Muscle of leg (tissue), 11 donors: ENCODE measurements around the gene TCIRG1. TPM values are rescaled to one million over a fixed set of nuclear protein-coding genes. Genes with fewer than 3 reads are reported as not detected.

Experiments
- DNase-seq: peaks from one replicate; pipeline ENCODE4 v3.0.0; 2013
- H3K27ac ChIP-seq: one replicate; pipeline ENCODE4 v1.5.1; 2013; ENCODE audit warnings: mild to moderate bottlenecking, low read length, control low read depth
- H3K27me3 ChIP-seq: one replicate; pipeline ENCODE4 v1.6.1; 2013; ENCODE audit warnings: low read length; ENCODE audit not compliant: control insufficient read depth, insufficient read depth
- H3K36me3 ChIP-seq: one replicate; pipeline ENCODE4 v1.6.1; 2013; ENCODE audit warnings: low read length; ENCODE audit not compliant: control insufficient read depth, insufficient read depth
- H3K4me1 ChIP-seq: one replicate; pipeline ENCODE4 v1.6.1; 2013; ENCODE audit warnings: low read length; ENCODE audit not compliant: control insufficient read depth, insufficient read depth
- H3K4me3 ChIP-seq: one replicate; pipeline ENCODE4 v1.5.1; 2013; ENCODE audit warnings: low read length, control low read depth
- H3K9me3 ChIP-seq: replicated peaks from 2 replicates; pipeline ENCODE4 v1.6.1; 2013; ENCODE audit warnings: low read depth, low read length; ENCODE audit not compliant: control insufficient read depth
- WGBS: methylation state at CpG from one replicate; pipeline ENCODE4 v1.1.5; 2013; ENCODE audit warnings: missing lambda C conversion rate; ENCODE audit not compliant: insufficient coverage; 5-methylcytosine and 5-hydroxymethylcytosine counted together
- polyA plus RNA-seq, 8 donors: library from polyadenylated mRNA; unstranded; fragments of 120-200 nt; gene quantifications; one replicate each; pipeline versions ENCODE4 v1.2.1 to v1.2.3, GENCODE V29; 2013; ENCODE audit warnings: inconsistent platforms in 1 of 8, low replicate concordance in 1 of 8; ENCODE audit not compliant: insufficient read length in 8 of 8, insufficient read depth in 1 of 8
- total RNA-seq: library from RNA; stranded (reverse); fragments of 120-200 nt; gene quantifications from one replicate; pipeline ENCODE4 v1.2.4, GENCODE V29; 2013

Gene TCIRG1
- total and polyA plus RNA-seq, 9 donors: 21.8 to 35.2 (median 27.6) TPM

- Histone ChIP-seq H3K4me3 (no peak overlapping the region), H3K27ac (no peak overlapping the region), H3K9me3 (no peaks in the 10 kb centered on the region), H3K36me3 (no peaks in the 10 kb centered on the region), H3K27me3 (no peaks in the 10 kb centered on the region), H3K4me1 (peaks cover 27% of the 10 kb centered on the region)
- WGBS: 65% methylated on average over 26 of the region's 27 CpGs
- no peak for DNase-seq
Observed at GRCh38 chr11:68017980-68018729, 20.7 kb upstream of the TCIRG1 start.

GRCh38 chr11:68018730-68019190 lies 20.1 kb upstream of the TCIRG1 start:
- H3K27me3 ChIP-seq: no peaks in the 10 kb centered on the region
- no peaks in the 10 kb centered on the region for H3K9me3 ChIP-seq
- no peak overlapping the region for H3K27ac ChIP-seq
- no peak overlapping the region for H3K4me3 ChIP-seq
- DNase-seq: no peak
- H3K4me1 ChIP-seq: peaks cover 22% of the 10 kb centered on the region
- 77% methylated on average over 18 of the region's 18 CpGs for WGBS
- no peaks in the 10 kb centered on the region for H3K36me3 ChIP-seq

GRCh38 chr11:68019486-68019885 lies 19.3 kb upstream of the TCIRG1 start:
- no peak overlapping the region for H3K4me3 ChIP-seq
- no peak for DNase-seq
- H3K36me3 ChIP-seq: no peaks in the 10 kb centered on the region
- no peaks in the 10 kb centered on the region for H3K27me3 ChIP-seq
- WGBS: 80% methylated on average over 11 of the region's 12 CpGs
- H3K9me3 ChIP-seq: no peaks in the 10 kb centered on the region
- H3K27ac ChIP-seq: no peak overlapping the region
- peaks cover 15% of the 10 kb centered on the region for H3K4me1 ChIP-seq

- 34% methylated on average over 11 of the region's 11 CpGs for WGBS
- Histone ChIP-seq H3K4me1 (peaks cover 8% of the 10 kb centered on the region), H3K9me3 (peaks cover 7% of the 10 kb centered on the region), H3K36me3 (no peaks in the 10 kb centered on the region), H3K27me3 (no peaks in the 10 kb centered on the region), H3K27ac (no peak overlapping the region), H3K4me3 (no peak overlapping the region)
- DNase-seq: no peak
Observed at GRCh38 chr11:68020575-68020974, 18.2 kb upstream of the TCIRG1 start.

GRCh38 chr11:68021167-68021787 lies 17.5 kb upstream of the TCIRG1 start:
- DNase-seq: no peak
- Histone ChIP-seq H3K27me3 (no peaks in the 10 kb centered on the region), H3K36me3 (no peaks in the 10 kb centered on the region), H3K9me3 (peaks cover 7% of the 10 kb centered on the region), H3K27ac (no peak overlapping the region), H3K4me1 (peaks cover 8% of the 10 kb centered on the region), H3K4me3 (no peak overlapping the region)
- WGBS: 57% methylated on average over 27 of the region's 27 CpGs

- H3K27me3 ChIP-seq: no peaks in the 10 kb centered on the region
- no peak overlapping the region for H3K27ac ChIP-seq
- no peaks in the 10 kb centered on the region for H3K36me3 ChIP-seq
- WGBS: 84% methylated on average over 11 of the region's 13 CpGs
- peaks cover 7% of the 10 kb centered on the region for H3K9me3 ChIP-seq
- no peak overlapping the region for H3K4me3 ChIP-seq
- no peaks in the 10 kb centered on the region for H3K4me1 ChIP-seq
- DNase-seq: no peak
Observed at GRCh38 chr11:68022531-68022930, 16.3 kb upstream of the TCIRG1 start.

GRCh38 chr11:68024508-68024907 lies 14.3 kb upstream of the TCIRG1 start:
- H3K36me3 ChIP-seq: no peaks in the 10 kb centered on the region

GRCh38 chr11:68025047-68025446 lies 13.8 kb upstream of the TCIRG1 start:
- H3K4me3 ChIP-seq: no peak overlapping the region
- 54% methylated on average over 3 of the region's 5 CpGs for WGBS
- no peaks in the 10 kb centered on the region for H3K27me3 ChIP-seq
- peaks cover 6% of the 10 kb centered on the region for H3K4me1 ChIP-seq
- peaks cover 7% of the 10 kb centered on the region for H3K9me3 ChIP-seq
- no peaks in the 10 kb centered on the region for H3K36me3 ChIP-seq
- no peak for DNase-seq
- no peak overlapping the region for H3K27ac ChIP-seq

More at GRCh38 chr11:68024508-68024907, 14.3 kb upstream of the TCIRG1 start:
- no peak overlapping the region for H3K4me3 ChIP-seq
- H3K27ac ChIP-seq: no peak overlapping the region
- 89% methylated on average over 3 of the region's 5 CpGs for WGBS
- no peaks in the 10 kb centered on the region for H3K27me3 ChIP-seq
- H3K9me3 ChIP-seq: peaks cover 7% of the 10 kb centered on the region
- peaks cover 2% of the 10 kb centered on the region for H3K4me1 ChIP-seq
- no peak for DNase-seq

- H3K36me3 ChIP-seq: no peaks in the 10 kb centered on the region
- no peak overlapping the region for H3K4me3 ChIP-seq
- no peaks in the 10 kb centered on the region for H3K27me3 ChIP-seq
- peaks cover 13% of the 10 kb centered on the region for H3K4me1 ChIP-seq
- DNase-seq: no peak
- WGBS: 84% methylated on average over 17 of the region's 18 CpGs
- no peak overlapping the region for H3K27ac ChIP-seq
- peaks cover 7% of the 10 kb centered on the region for H3K9me3 ChIP-seq
Observed at GRCh38 chr11:68026391-68027105, 12.3 kb upstream of the TCIRG1 start.

- Histone ChIP-seq H3K36me3 (peaks cover 5% of the 10 kb centered on the region), H3K4me1 (peaks cover 18% of the 10 kb centered on the region), H3K4me3 (no peak overlapping the region), H3K27ac (no peak overlapping the region), H3K27me3 (no peaks in the 10 kb centered on the region), H3K9me3 (peaks cover 7% of the 10 kb centered on the region)
- 91% methylated on average over 21 of the region's 21 CpGs for WGBS
- DNase-seq: no peak
Observed at GRCh38 chr11:68027667-68028066, 11.2 kb upstream of the TCIRG1 start.
